ENCODE data around the gene MAN1A1. TPM values are rescaled to one million over a fixed set of nuclear protein-coding genes. Genes with fewer than 3 reads are reported as not detected.

MAN1A1 gene
- total RNA-seq, 2 donors from 2014 or later: 98.6 to 115 TPM

DNA sequence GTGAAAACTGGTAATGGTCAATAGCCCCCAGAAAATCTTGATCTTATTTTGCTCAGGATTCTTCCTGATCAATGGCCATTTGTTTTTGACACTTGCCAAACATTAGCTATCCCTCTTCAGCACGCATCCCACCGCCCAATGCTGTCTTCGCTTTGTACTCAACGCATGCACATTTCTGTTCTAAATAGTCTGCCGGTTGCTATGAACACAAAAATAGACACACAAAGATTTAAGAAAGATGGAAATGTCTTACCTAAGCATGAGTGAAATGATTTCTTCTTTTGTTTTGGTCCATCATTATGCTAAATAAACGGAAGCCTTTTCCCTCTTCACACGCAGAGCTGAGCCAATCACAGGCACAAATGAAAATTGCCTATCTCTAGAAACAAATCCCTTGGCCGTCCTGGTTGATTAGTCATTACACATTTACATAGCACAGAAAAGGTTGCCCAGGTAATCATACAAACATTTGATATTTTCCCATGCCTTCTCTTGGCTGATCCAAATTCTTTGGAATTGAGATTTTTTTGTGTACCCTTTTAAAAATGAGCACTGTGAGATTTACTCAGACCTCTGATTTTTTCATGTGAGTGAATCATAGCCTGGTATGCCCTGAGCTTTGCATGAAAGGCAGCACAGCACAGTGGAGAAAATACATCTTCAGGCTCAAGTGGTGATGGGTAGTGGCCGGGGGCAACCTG is 200.6 kb downstream of the MAN1A1 start:
- ATAC-seq (ENCODE audit: insufficient number of reproducible peaks, low FRiP score, low read depth): no peak
- Histone ChIP-seq H3K4me3 (peak overlapping the region; percentile 43), H3K36me3 (no peaks in the 10 kb centered on the region), H3K4me1 (ENCODE audit: control insufficient read depth in 1 of 2, low read depth in 2 of 2) (peaks cover 5 to 24% of the 10 kb centered on the region in 2 donors), H3K27me3 (replicated peaks; ENCODE audit: insufficient read depth) (no peaks in the 10 kb centered on the region), H3K9me3 (no peaks in the 10 kb centered on the region), H3K27ac (no peak overlapping the region)
- TF ChIP-seq CTCF (IDR thresholded peaks at IDR 0.05): no peak
- no peak for DNase-seq (ENCODE audit: low spot score)

- ATAC-seq (ENCODE audit: insufficient number of reproducible peaks, low FRiP score, low read depth): peak; percentile 54
Measured at GRCh38 chr6:119148098-119148824, 201.3 kb downstream of the MAN1A1 start.

DNA sequence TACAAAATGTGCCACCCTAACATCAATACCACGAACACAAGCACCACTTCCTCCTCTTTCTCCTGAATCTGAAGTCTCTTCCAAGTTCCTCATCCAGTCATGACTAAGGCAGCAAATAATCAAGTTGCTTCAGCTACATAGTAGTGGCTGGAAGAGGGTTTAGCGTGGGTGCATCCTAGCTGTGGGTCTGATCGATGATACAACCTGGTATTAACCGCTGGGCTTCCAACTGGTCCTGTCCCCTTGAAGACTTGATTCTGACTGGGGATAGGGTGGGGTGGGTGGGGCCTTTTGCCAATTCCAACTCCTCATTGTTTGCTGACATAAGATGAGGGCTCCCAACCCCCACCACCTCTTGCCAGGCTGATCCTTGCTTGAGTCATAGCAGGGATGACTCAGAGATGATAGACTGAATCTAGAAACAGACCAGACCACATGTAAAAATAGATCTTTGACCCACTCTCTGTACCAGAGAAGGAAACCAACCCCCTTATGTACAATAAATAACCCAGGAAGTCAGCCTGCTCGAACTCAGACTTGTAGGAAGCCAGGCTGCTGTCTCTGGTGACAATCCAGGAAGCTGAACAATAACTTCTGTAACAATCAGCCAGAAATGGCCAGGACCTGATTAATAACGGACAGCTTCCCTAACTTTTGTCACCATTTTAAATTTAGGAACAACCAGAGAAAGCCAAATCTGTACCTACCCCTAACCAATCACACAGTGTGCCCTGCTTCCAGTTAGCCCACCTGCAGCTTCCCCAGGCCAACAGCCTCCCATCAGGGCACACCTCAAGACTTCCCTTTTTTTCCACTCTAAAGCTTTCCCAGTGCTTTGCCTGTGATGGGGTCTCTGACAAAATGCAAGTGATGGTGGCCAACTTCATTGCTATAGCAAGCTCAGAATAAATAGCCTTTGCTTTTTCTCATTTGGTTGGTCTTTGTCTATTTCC is 202.2 kb downstream of the MAN1A1 start:
- ATAC-seq (ENCODE audit: insufficient number of reproducible peaks, low FRiP score, low read depth): peak; percentile 80
- no peaks in the 10 kb centered on the region for H3K36me3 ChIP-seq

More at GRCh38 chr6:119148098-119148824, 201.3 kb downstream of the MAN1A1 start:
- Histone ChIP-seq H3K4me3 (peak overlapping the region; percentile 43), H3K9me3 (no peaks in the 10 kb centered on the region), H3K36me3 (no peaks in the 10 kb centered on the region), H3K27ac (peak overlapping the region; percentile 62 to 64), H3K4me1 (ENCODE audit: control insufficient read depth in 1 of 2, low read depth in 2 of 2) (peaks cover 5 to 24% of the 10 kb centered on the region in 2 donors), H3K27me3 (replicated peaks; ENCODE audit: insufficient read depth) (no peaks in the 10 kb centered on the region)
- DNase-seq (ENCODE audit: low spot score): no peak
- peak; percentile 64 for TF ChIP-seq CTCF (IDR thresholded peaks at IDR 0.05)

GRCh38 chr6:119145111-119145510 is 204.4 kb downstream of the MAN1A1 start:
- no peak for DNase-seq (ENCODE audit: low spot score)
- Histone ChIP-seq H3K27me3 (replicated peaks; ENCODE audit: insufficient read depth) (no peaks in the 10 kb centered on the region), H3K4me3 (no peak overlapping the region), H3K4me1 (ENCODE audit: control insufficient read depth in 1 of 2, low read depth in 2 of 2) (peaks cover 5 to 24% of the 10 kb centered on the region in 2 donors), H3K9me3 (no peaks in the 10 kb centered on the region), H3K36me3 (no peaks in the 10 kb centered on the region), H3K27ac (no peak overlapping the region)
- TF ChIP-seq CTCF (IDR thresholded peaks at IDR 0.05): no peak
- ATAC-seq (ENCODE audit: insufficient number of reproducible peaks, low FRiP score, low read depth): no peak

More for the DNA sequence above, 202.2 kb downstream of the MAN1A1 start:
- peak; percentile 47 for DNase-seq (ENCODE audit: low spot score)
- TF ChIP-seq CTCF (IDR thresholded peaks at IDR 0.05): no peak
- Histone ChIP-seq H3K4me3 (no peak overlapping the region), H3K27me3 (replicated peaks; ENCODE audit: insufficient read depth) (no peaks in the 10 kb centered on the region), H3K9me3 (no peaks in the 10 kb centered on the region), H3K27ac (peak overlapping the region; percentile 62 to 64), H3K4me1 (ENCODE audit: control insufficient read depth in 1 of 2, low read depth in 2 of 2) (peaks cover 5 to 24% of the 10 kb centered on the region in 2 donors)
